ENCODE measurements around the gene ABCA3.

DNA sequence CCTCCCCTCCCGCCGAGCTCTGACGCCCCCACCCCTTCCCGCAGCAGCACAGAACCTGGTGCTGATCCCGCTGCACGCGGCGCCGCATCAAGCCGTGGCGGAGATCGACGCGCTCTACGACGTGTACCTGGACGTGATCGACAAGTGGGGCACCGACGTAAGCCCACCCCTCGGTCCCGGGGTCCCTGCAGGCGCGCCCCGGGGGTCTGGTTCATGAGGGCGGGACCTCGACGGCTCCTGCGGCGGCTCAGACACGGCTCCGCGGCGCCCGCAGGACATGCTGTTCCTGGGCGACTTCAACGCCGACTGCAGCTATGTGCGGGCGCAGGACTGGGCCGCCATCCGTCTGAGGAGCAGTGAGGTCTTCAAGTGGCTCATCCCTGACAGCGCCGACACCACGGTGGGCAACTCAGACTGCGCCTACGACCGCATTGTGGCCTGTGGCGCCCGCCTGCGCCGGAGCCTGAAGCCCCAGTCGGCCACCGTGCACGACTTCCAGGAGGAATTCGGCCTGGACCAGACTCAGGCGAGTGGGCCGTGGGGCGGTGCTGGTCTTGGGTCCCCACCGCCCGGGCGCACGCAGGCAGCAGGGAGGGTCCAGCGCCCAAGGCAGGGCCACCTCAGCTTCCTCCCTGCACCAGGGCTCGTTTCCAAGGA lies 102.9 kb downstream of the ABCA3 start:
- TF ChIP-seq, protein P1, sequence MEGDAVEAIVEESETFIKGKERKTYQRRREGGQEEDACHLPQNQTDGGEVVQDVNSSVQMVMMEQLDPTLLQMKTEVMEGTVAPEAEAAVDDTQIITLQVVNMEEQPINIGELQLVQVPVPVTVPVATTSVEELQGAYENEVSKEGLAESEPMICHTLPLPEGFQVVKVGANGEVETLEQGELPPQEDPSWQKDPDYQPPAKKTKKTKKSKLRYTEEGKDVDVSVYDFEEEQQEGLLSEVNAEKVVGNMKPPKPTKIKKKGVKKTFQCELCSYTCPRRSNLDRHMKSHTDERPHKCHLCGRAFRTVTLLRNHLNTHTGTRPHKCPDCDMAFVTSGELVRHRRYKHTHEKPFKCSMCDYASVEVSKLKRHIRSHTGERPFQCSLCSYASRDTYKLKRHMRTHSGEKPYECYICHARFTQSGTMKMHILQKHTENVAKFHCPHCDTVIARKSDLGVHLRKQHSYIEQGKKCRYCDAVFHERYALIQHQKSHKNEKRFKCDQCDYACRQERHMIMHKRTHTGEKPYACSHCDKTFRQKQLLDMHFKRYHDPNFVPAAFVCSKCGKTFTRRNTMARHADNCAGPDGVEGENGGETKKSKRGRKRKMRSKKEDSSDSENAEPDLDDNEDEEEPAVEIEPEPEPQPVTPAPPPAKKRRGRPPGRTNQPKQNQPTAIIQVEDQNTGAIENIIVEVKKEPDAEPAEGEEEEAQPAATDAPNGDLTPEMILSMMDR (conservative IDR thresholded peaks at IDR 0.05): no peak
- no peak for TF ChIP-seq EZH2 (IDR thresholded peaks at IDR 0.05; ENCODE audit: low read depth)
